Umbilical cord (tissue), 2 donors: ENCODE measurements around the gene ESR2. TPM values are rescaled to one million over a fixed set of nuclear protein-coding genes. Genes with fewer than 3 reads are reported as not detected.
"Not testable (repeated sequence)": the region's sequence is repeated elsewhere in the genome, so short reads cannot be mapped to it uniquely, and the experiment has no call there.

Experiments used
- DNase-seq: peaks from one replicate; pipeline ENCODE4 v3.0.0-alpha.2; 2015; ENCODE audit warnings: low spot score
- total RNA-seq: library from RNA; depleted of rRNA; stranded (reverse); fragments of >200 nt; gene quantifications from one replicate; pipeline ENCODE4 v1.2.3, GENCODE V29; 2014; ENCODE audit warnings: low replicate concordance; ENCODE audit not compliant: insufficient read depth

ESR2 gene
- total RNA-seq, 1 donor from 2014 or later: 1.2 TPM

GRCh38 chr14:64198486-64198885, 95.7 kb downstream of the ESR2 start:
- DNase-seq: no peak

- DNase-seq: no peak
Measured at GRCh38 chr14:64197996-64198395, 96.2 kb downstream of the ESR2 start.

- peak; percentile 74 for DNase-seq
Measured at GRCh38 chr14:64196814-64197411, 97.3 kb downstream of the ESR2 start.

GRCh38 chr14:64196056-64196455, 98.1 kb downstream of the ESR2 start:
- no peak for DNase-seq

- no peak for DNase-seq
Measured at GRCh38 chr14:64195199-64195598, 99.0 kb downstream of the ESR2 start.

GRCh38 chr14:64194404-64194803, 99.8 kb downstream of the ESR2 start:
- no peak for DNase-seq

GRCh38 chr14:64193821-64194220, 100.3 kb downstream of the ESR2 start:
- DNase-seq: no peak

- DNase-seq: no peak
Measured at GRCh38 chr14:64191756-64192155, 102.4 kb downstream of the ESR2 start.

- DNase-seq: no peak
Measured at GRCh38 chr14:64190974-64191502, 103.1 kb downstream of the ESR2 start.

GRCh38 chr14:64187331-64187730, 106.8 kb downstream of the ESR2 start:
- no peak for DNase-seq

GRCh38 chr14:64186231-64187129, 107.7 kb downstream of the ESR2 start:
- no peak for DNase-seq

GRCh38 chr14:64185184-64185583, 109.0 kb downstream of the ESR2 start:
- no peak for DNase-seq

GRCh38 chr14:64184103-64184729, 110.0 kb downstream of the ESR2 start:
- DNase-seq: no peak

GRCh38 chr14:64182908-64183307, 111.3 kb downstream of the ESR2 start:
- DNase-seq: not testable (repeated sequence)

- no peak for DNase-seq
Measured at GRCh38 chr14:64178814-64179213, 115.4 kb downstream of the ESR2 start.

GRCh38 chr14:64176330-64176729, 117.8 kb downstream of the ESR2 start:
- no peak for DNase-seq

- DNase-seq: no peak
Measured at GRCh38 chr14:64174922-64175782, 119.0 kb downstream of the ESR2 start.

- no peak for DNase-seq
Measured at GRCh38 chr14:64170181-64170580, 124.0 kb downstream of the ESR2 start.

- DNase-seq: no peak
Measured at GRCh38 chr14:64159588-64159987, 134.6 kb downstream of the ESR2 start.

GRCh38 chr14:64158608-64159007, 135.6 kb downstream of the ESR2 start:
- no peak for DNase-seq

GRCh38 chr14:64149921-64150320, 144.2 kb downstream of the ESR2 start:
- DNase-seq: no peak
